ENCODE results near the gene ZNF211. TPM values are rescaled to one million over a fixed set of nuclear protein-coding genes. Genes with fewer than 3 reads are reported as not detected.

The ZNF211 gene
- total and polyA plus RNA-seq, 10 donors: 9.5 to 28.4 (median 19.3) TPM

GRCh38 chr19:57672466-57672865 lies 39.5 kb downstream of the ZNF211 start:
- WGBS, 5 donors: 74 to 83% (median 81%) methylated on average over 4 of the region's 4 CpGs
- Histone ChIP-seq H3K36me3 (no peaks in the 10 kb centered on the region), H3K4me1 (no peaks in the 10 kb centered on the region), H3K27ac (no peak overlapping the region), H3K4me3 (no peak overlapping the region), H3K27me3 (replicated peaks in 1 of 7) (peaks cover 0 to 29% (median 0%) of the 10 kb centered on the region in 7 donors), H3K9me3 (peaks cover 0 to 31% (median 3%) of the 10 kb centered on the region in 8 donors)
- intact Hi-C loops (cut with DNase I; ENCODE audit: low total_unique reads): no loop called here
- TF ChIP-seq CTCF (IDR thresholded peaks at IDR 0.05 in 8 of 11, conservative IDR thresholded peaks at IDR 0.05 in 3 of 11) (no peak), POLR2A (IDR thresholded peaks at IDR 0.05) (no peak), POLR2AphosphoS5 (IDR thresholded peaks at IDR 0.05) (no peak)
- no peak for DNase-seq

GRCh38 chr19:57675881-57676280 lies 42.9 kb downstream of the ZNF211 start:
- H3K27me3 ChIP-seq (replicated peaks in 1 of 7): peaks cover 0 to 26% (median 0%) of the 10 kb centered on the region in 7 donors
- intact Hi-C loops (cut with DNase I; ENCODE audit: low total_unique reads): no loop called here
- WGBS, 5 donors: 59 to 84% (median 76%) methylated on average over 2 of the region's 2 CpGs
- H3K9me3 ChIP-seq: peaks cover 0 to 52% (median 4%) of the 10 kb centered on the region in 8 donors
- TF ChIP-seq CTCF (IDR thresholded peaks at IDR 0.05 in 8 of 11, conservative IDR thresholded peaks at IDR 0.05 in 3 of 11): no peak
- TF ChIP-seq POLR2A (IDR thresholded peaks at IDR 0.05): no peak
- TF ChIP-seq POLR2AphosphoS5 (IDR thresholded peaks at IDR 0.05): no peak
- no peak overlapping the region for H3K27ac ChIP-seq
- H3K4me1 ChIP-seq: no peaks in the 10 kb centered on the region
- H3K36me3 ChIP-seq: no peaks in the 10 kb centered on the region
- H3K4me3 ChIP-seq: no peak overlapping the region
- DNase-seq: no peak

- WGBS, 5 donors: 5 to 9% (median 6%) methylated on average over 13 to 19 of the region's 19 CpGs
- intact Hi-C loops (cut with DNase I; ENCODE audit: low total_unique reads): no loop called here
Measured at GRCh38 chr19:57682226-57682766, 49.3 kb downstream of the ZNF211 start.

More at GRCh38 chr19:57682226-57682766, 49.3 kb downstream of the ZNF211 start:
- peaks cover 9 to 28% (median 21%) of the 10 kb centered on the region in 6 donors for H3K4me1 ChIP-seq
- H3K9me3 ChIP-seq: peaks cover 14 to 76% (median 52%) of the 10 kb centered on the region in 8 donors
- peak overlapping the region; percentile 92 to 100 (median 96) for H3K4me3 ChIP-seq
- no peak for DNase-seq
- peaks cover 0 to 4% (median 0%) of the 10 kb centered on the region in 7 donors for H3K27me3 ChIP-seq (replicated peaks in 1 of 7)
- TF ChIP-seq POLR2A (IDR thresholded peaks at IDR 0.05) (no peak), CTCF (IDR thresholded peaks at IDR 0.05 in 8 of 11, conservative IDR thresholded peaks at IDR 0.05 in 3 of 11) (no peak), POLR2AphosphoS5 (IDR thresholded peaks at IDR 0.05) (no peak)
- H3K36me3 ChIP-seq: peaks cover 6 to 44% (median 39%) of the 10 kb centered on the region in 6 donors
- H3K27ac ChIP-seq: peak overlapping the region in 6 of 8 donors; percentile 55 to 81 (median 74)
